HepG2 (cell line): ENCODE data around the gene MOB3C. TPM values are rescaled to one million over a fixed set of nuclear protein-coding genes. Genes with fewer than 3 reads are reported as not detected.
"Not testable (repeated sequence)": the region's sequence is repeated elsewhere in the genome, so short reads cannot be mapped to it uniquely, and the experiment has no call there.

Source experiments
- ATAC-seq: fragments of 200-7000 bp; cut with Tn5 transposase; 3 replicates; pipeline ENCODE4 v1.9.1; 2020; ENCODE audit warnings: mild to moderate bottlenecking, moderate library complexity
- BruUV-seq: library from RNA; stranded (reverse); fragments of 400-500 nt; replicated peaks from 2 replicates; lab custom pipeline; 2021; lab: Mats Ljungman, UMichigan
- CTCF ChIA-PET: fragments of 300-600 bp; formaldehyde crosslinking; extraction: SDS; loops from one replicate; lab custom pipeline; 2021; ENCODE audit warnings: low total read pairs, inconsistent platforms, low intra/inter-chr PET ratio; lab: Yijun Ruan, JAX
- POLR2A ChIA-PET: fragments of 350-600 bp; sonication (Branson Sonifier 250); formaldehyde crosslinking; loops from one replicate; lab custom pipeline; 2020; ENCODE audit warnings: antibody characterized with exemption, inconsistent platforms; lab: Yijun Ruan, JAX
- DNase-seq: peaks from one replicate; pipeline ENCODE4 v3.0.0-alpha.2; 2015; ENCODE audit warnings: low spot score
- FAIRE-seq: peaks from 3 replicates; lab custom pipeline; 2011; peaks lifted over from hg19 to GRCh38; lab: Jason Lieb, UNC
- H2AFZ ChIP-seq: one replicate; pipeline ENCODE4 v1.6.1; 2011; ENCODE audit warnings: low read length, inconsistent platforms
- H3K27ac ChIP-seq: fragments of 300-600 bp; 3 replicates; pipeline ENCODE4 v1.8.0; 2011; ENCODE audit warnings: mixed run types, mild to moderate bottlenecking, mixed read lengths, low read length, inconsistent platforms; ENCODE audit not compliant: insufficient read depth; ENCODE audit errors: extremely low read length
- H3K27me3 ChIP-seq, 2 experiments: fragments of 200-600 bp in 1 of 2; 2 replicates in 1 of 2; 3 replicates in 1 of 2; pipeline versions ENCODE4 v1.6.0 to v1.8.0; 2011; ENCODE audit warnings: low read length in 2 of 2, mild to moderate bottlenecking in 2 of 2, moderate library complexity in 2 of 2, inconsistent platforms in 1 of 2; ENCODE audit not compliant: insufficient read depth in 2 of 2, control insufficient read depth in 1 of 2
- H3K36me3 ChIP-seq, 2 experiments: fragments of 200-600 bp in 1 of 2; replicated peaks in 1 of 2; 2 replicates in 1 of 2; 3 replicates in 1 of 2; pipeline versions ENCODE4 v1.5.1 to v1.8.0; 2011; ENCODE audit warnings: low read length in 2 of 2, inconsistent platforms in 1 of 2; ENCODE audit not compliant: insufficient read depth in 2 of 2, control insufficient read depth in 1 of 2
- H3K4me1 ChIP-seq: 2 replicates; pipeline ENCODE4 v1.5.1; 2012; ENCODE audit warnings: low read length, inconsistent platforms; ENCODE audit not compliant: insufficient read depth
- H3K4me2 ChIP-seq: 2 replicates; pipeline ENCODE4 v1.6.0; 2011; ENCODE audit warnings: low read depth, low read length, inconsistent platforms
- H3K4me3 ChIP-seq, 3 experiments: fragments of 200-600 bp in 1 of 3; sonication (generic), shearing (Covaris generic) in 1 of 3; replicated peaks in 1 of 3; 2 replicates each; pipeline ENCODE4 v1.5.1; 2011 to 2016; ENCODE audit warnings: low read length in 3 of 3, inconsistent platforms in 2 of 3, low read depth in 2 of 3, mild to moderate bottlenecking in 2 of 3, control low read depth in 1 of 3, mixed read lengths in 1 of 3; ENCODE audit not compliant: insufficient read depth in 1 of 3
- H3K79me2 ChIP-seq: one replicate; pipeline ENCODE4 v1.6.1; 2011; ENCODE audit warnings: low read length, inconsistent platforms; ENCODE audit not compliant: insufficient read depth
- H3K9ac ChIP-seq: 2 replicates; pipeline ENCODE4 v1.6.0; 2011; ENCODE audit warnings: mild to moderate bottlenecking, low read depth, low read length, inconsistent platforms; ENCODE audit not compliant: insufficient read depth
- H3K9me3 ChIP-seq: 2 replicates; pipeline ENCODE4 v1.5.1; 2012; ENCODE audit warnings: mild to moderate bottlenecking, low read length
- H4K20me1 ChIP-seq: 2 replicates; pipeline ENCODE4 v1.6.0; 2011; ENCODE audit warnings: inconsistent platforms, mild to moderate bottlenecking, low read length, moderate library complexity; ENCODE audit not compliant: insufficient read depth
- BATF2 ChIP-seq: sonication (generic); formaldehyde crosslinking; IDR thresholded peaks from 2 replicates; pipeline ENCODE4 v1.8.0; 2022; ENCODE audit warnings: mild to moderate bottlenecking, missing genetic modification reagents, moderate library complexity
- CAMTA2 ChIP-seq: sonication (generic); formaldehyde crosslinking; IDR thresholded peaks from 2 replicates; pipeline ENCODE4 v1.4.0; 2020; ENCODE audit warnings: mild to moderate bottlenecking, missing genetic modification reagents, borderline replicate concordance
- ELF1 ChIP-seq: sonication (generic); formaldehyde crosslinking; IDR thresholded peaks from 2 replicates; pipeline ENCODE4 v1.4.0; 2020; ENCODE audit warnings: missing genetic modification reagents
- FOXA3 ChIP-seq: IDR thresholded peaks from 2 replicates; pipeline ENCODE4 v1.6.1; 2016; ENCODE audit warnings: missing genetic modification reagents, missing compliant biosample characterization
- KAT2B ChIP-seq: fragments of 150-350 bp; IDR thresholded peaks from 2 replicates; pipeline ENCODE4 v1.6.1; 2014; ENCODE audit warnings: low read depth, low read length, borderline replicate concordance
- MNT ChIP-seq: fragments of 450-650 bp; IDR thresholded peaks from 2 replicates; pipeline ENCODE4 v1.6.1; 2016
- RXRB ChIP-seq: IDR thresholded peaks from 2 replicates; pipeline ENCODE4 v1.6.1; 2016; ENCODE audit warnings: borderline replicate concordance, missing genetic modification reagents, missing compliant biosample characterization
- YY1 ChIP-seq: IDR thresholded peaks from 2 replicates; pipeline ENCODE4 v1.6.1; 2011; ENCODE audit warnings: low read length, low read depth, moderate library complexity, mild to moderate bottlenecking; ENCODE audit not compliant: insufficient read depth, insufficient replicate concordance
- ZBTB20 ChIP-seq: sonication (generic); formaldehyde crosslinking; IDR thresholded peaks from 2 replicates; pipeline ENCODE4 v1.8.1; 2023; ENCODE audit warnings: missing genetic modification reagents, low read depth, mild to moderate bottlenecking, borderline replicate concordance
- ZNF235 ChIP-seq: sonication (generic); formaldehyde crosslinking; IDR thresholded peaks from 2 replicates; pipeline ENCODE4 v1.8.1; 2023; ENCODE audit warnings: mild to moderate bottlenecking, missing genetic modification reagents, borderline replicate concordance
- ZNF432 ChIP-seq: sonication (generic); formaldehyde crosslinking; IDR thresholded peaks from 2 replicates; pipeline ENCODE4 v1.5.0; 2020; ENCODE audit warnings: missing genetic modification reagents, mild to moderate bottlenecking, borderline replicate concordance
- ZNF670 ChIP-seq: sonication (generic); formaldehyde crosslinking; IDR thresholded peaks from 2 replicates; pipeline ENCODE4 v1.8.0; 2022; ENCODE audit warnings: mild to moderate bottlenecking, missing genetic modification reagents, borderline replicate concordance
- ZSCAN21 ChIP-seq: sonication (generic); formaldehyde crosslinking; IDR thresholded peaks from 2 replicates; pipeline ENCODE4 v1.8.0; 2022; ENCODE audit warnings: mild to moderate bottlenecking, missing genetic modification reagents, moderate library complexity, borderline replicate concordance
- WGBS: methylation state at CpG from one replicate; pipeline ENCODE4 v1.1.6; 2017; ENCODE audit warnings: low lambda C conversion rate; 5-methylcytosine and 5-hydroxymethylcytosine counted together
- in situ Hi-C: cut with HindIII; loops from 2 replicates; pipeline ENCODE4 v1.10.0; 2017; ENCODE audit warnings: low pct_unique_long_range_greater_than_20kb; ENCODE audit not compliant: extremely low pct_ligation_motif_present
- intact Hi-C: fragments of 100-400 bp; cut with micrococcal nuclease; formaldehyde crosslinking; loops from one replicate; pipeline ENCODE4 v1.10.0; 2022; ENCODE audit not compliant: unreplicated experiment
- polyA plus RNA-seq, 8 experiments: library from polyadenylated mRNA; depleted of rRNA in 3 of 8; stranded (reverse) in 7 of 8; unstranded in 1 of 8; fragments of >200 nt; fragmentation: Illumina TruSeq in 4 of 8; extraction: Trizol in 4 of 8; gene quantifications; 2 replicates each; pipeline versions ENCODE4 v1.2.1 to v1.2.3, GENCODE V29; 2011 to 2016; ENCODE audit warnings: low read depth in 4 of 8, missing spikeins in 1 of 8, mixed read lengths in 1 of 8; ENCODE audit not compliant: insufficient read depth in 1 of 8
- total RNA-seq, 5 experiments: library from RNA; depleted of rRNA; stranded (reverse); fragments of >200 nt; fragmentation: Illumina TruSeq; extraction: Trizol; gene quantifications; 2 replicates each; pipeline ENCODE4 v1.2.3, GENCODE V29; 2016; ENCODE audit warnings: low read depth in 1 of 5

Gene MOB3C
- total and polyA plus RNA-seq, 2 of the 13 experiments (the other 11 are each of a cell fraction or from before 2014, with no cell fraction given): 3.5 to 4.1 TPM

- no peak overlapping the region for H3K4me2 ChIP-seq
- H3K9ac ChIP-seq: no peak overlapping the region
- H4K20me1 ChIP-seq: no peaks in the 10 kb centered on the region
- H3K27ac ChIP-seq: no peak overlapping the region
- no peak overlapping the region for H2AFZ ChIP-seq
- TF ChIP-seq ELF1 (CRISPR knock-in tag) (no peak), KAT2B (no peak), ZBTB20 (CRISPR knock-in tag) (no peak), BATF2 (CRISPR knock-in tag) (no peak), ZNF235 (no peak), YY1 (no peak), ZNF670 (no peak), MNT (no peak), CAMTA2 (no peak), ZSCAN21 (no peak), ZNF432 (no peak), FOXA3 (CRISPR knock-in tag) (no peak), RXRB (CRISPR knock-in tag) (no peak)
- ChIA-PET CTCF (no interaction called here), POLR2A (interaction anchor here (1.2 kb wide), 1 partner anchor 37 kb away, joined by 3 read pairs; no protein-coding TSS in a partner anchor)
- BruUV-seq: no TSS peak
- in situ Hi-C loops: no loop called here
- 92% methylated on average over 2 of the region's 2 CpGs for WGBS
- DNase-seq (no peak), FAIRE-seq (no peak), ATAC-seq (no peak)
- peaks cover 9% of the 10 kb centered on the region for H3K79me2 ChIP-seq
- H3K4me3 ChIP-seq: no peak overlapping the region
- H3K27me3 ChIP-seq: no peaks in the 10 kb centered on the region; a peak in 2 of 5 replicates
- no peaks in the 10 kb centered on the region for H3K9me3 ChIP-seq
- H3K4me1 ChIP-seq: peaks cover 19% of the 10 kb centered on the region
- peaks cover 6 to 12% of the 10 kb centered on the region in 2 experiments; a peak in 4 of 5 replicates for H3K36me3 ChIP-seq
- intact Hi-C loops: loop anchor here (10.0 kb wide), 1 partner anchor 51 kb away; the partner anchor contains the start of gene MOB3C
Observed at GRCh38 chr1:46665983-46666382, 49.4 kb upstream of the MOB3C start.

GRCh38 chr1:46662919-46663318 lies 46.3 kb upstream of the MOB3C start:
- CTCF ChIA-PET, BruUV-seq: not testable (repeated sequence)

More at GRCh38 chr1:46662919-46663318, 46.3 kb upstream of the MOB3C start:
- H2AFZ ChIP-seq, DNase-seq, H4K20me1 ChIP-seq, ATAC-seq, FAIRE-seq, H3K9ac ChIP-seq, H3K4me3 ChIP-seq, H3K9me3 ChIP-seq, H3K4me2 ChIP-seq, H3K79me2 ChIP-seq, in situ Hi-C loops, H3K27ac ChIP-seq, H3K27me3 ChIP-seq, POLR2A ChIA-PET: not testable (repeated sequence)
- H3K4me1 ChIP-seq: peaks cover 19% of the 10 kb centered on the region
- H3K36me3 ChIP-seq: peaks cover 6 to 22% of the 10 kb centered on the region in 2 experiments
- intact Hi-C loops: loop anchor here (10.0 kb wide), 1 partner anchor 48 kb away; the partner anchor contains the start of gene MOB3C
- 89% methylated on average over 4 of the region's 5 CpGs for WGBS
